ENCODE measurements around the gene NABP2. TPM values are rescaled to one million over a fixed set of nuclear protein-coding genes. Genes with fewer than 3 reads are reported as not detected.
A peak's percentile ranks its signal among the peaks of the same experiment; 100 is the strongest.
"Not testable (repeated sequence)": the region's sequence is repeated elsewhere in the genome, so short reads cannot be mapped to it uniquely, and the experiment has no call there.

Gene NABP2
- total RNA-seq, 1 experiment from 2014 or later, result 49.0 TPM

GRCh38 chr12:56271031-56271430, 46.9 kb downstream of the NABP2 start:
- Histone ChIP-seq H3K9ac (ENCODE audit: extremely low read depth, insufficient read length, low read length) (no peak overlapping the region), H3K27me3 (ENCODE audit: insufficient read depth, low read length) (no peaks in the 10 kb centered on the region), H2BK5ac (ENCODE audit: insufficient read length, low read length) (no peak overlapping the region), H3K14ac (ENCODE audit: insufficient read depth, low read length) (no peak overlapping the region), H4K20me1 (ENCODE audit: control insufficient read depth, insufficient read depth, insufficient read length) (no peaks in the 10 kb centered on the region), H3K56ac (ENCODE audit: insufficient read length, low read depth, low read length) (no peak overlapping the region), H3T11ph (ENCODE audit: low read length) (no peak overlapping the region), H4K5ac (ENCODE audit: insufficient read length, low read depth, low read length) (no peak overlapping the region), H3K23ac (ENCODE audit: insufficient read length, low read depth, low read length) (no peak overlapping the region), H2BK15ac (ENCODE audit: low read depth, low read length) (no peak overlapping the region), H3K9me3 (ENCODE audit: control insufficient read depth, low read depth, low read length) (no peaks in the 10 kb centered on the region), H2BK12ac (ENCODE audit: insufficient read length, low read depth, low read length) (no peak overlapping the region), H2AFZ (ENCODE audit: low read length) (no peak overlapping the region), H3K79me1 (ENCODE audit: insufficient read depth, low read depth, low read length, poor library complexity, severe bottlenecking) (no peaks in the 10 kb centered on the region), H3K4me2 (ENCODE audit: insufficient read depth, insufficient read length, low read length) (no peak overlapping the region), H4K91ac (ENCODE audit: insufficient read length, low read depth, low read length) (no peak overlapping the region), H2BK20ac (ENCODE audit: low read depth, low read length, poor library complexity, severe bottlenecking) (no peak overlapping the region), H3K4me1 (ENCODE audit: insufficient read depth, low read length) (no peaks in the 10 kb centered on the region), H2BK120ac (ENCODE audit: low read depth, low read length, poor library complexity, severe bottlenecking) (no peak overlapping the region), H2AK5ac (ENCODE audit: insufficient read length, low read length) (no peak overlapping the region), H3K18ac (ENCODE audit: insufficient read length, low read depth, low read length) (no peak overlapping the region), H3K23me2 (ENCODE audit: insufficient read length, low read depth, low read length, poor library complexity, severe bottlenecking) (peaks cover 3% of the 10 kb centered on the region), H3K79me2 (ENCODE audit: insufficient read depth, low read length) (no peaks in the 10 kb centered on the region), H4K8ac (replicated peaks; ENCODE audit: insufficient read length, low read depth, low read length) (no peak overlapping the region), H3K27ac (ENCODE audit: insufficient read length, low read depth, low read length) (no peak overlapping the region), H3K4ac (ENCODE audit: low read depth, low read length) (no peak overlapping the region)
- peaks cover 11 to 12% of the 10 kb centered on the region in 2 experiments for H3K4me1 Mint-ChIP-seq
- no peaks in the 10 kb centered on the region for H3K27me3 Mint-ChIP-seq (ENCODE audit: low read depth)
- H3K4me3 Mint-ChIP-seq, result peak overlapping the region in 1 of 2 experiments; percentile 12; a peak in 2 of 5 replicates
- no peak for DNase-seq
- H3K27ac Mint-ChIP-seq, result no peak overlapping the region
- no CpG with 5 or more reads among the region's 1 CpG for WGBS (ENCODE audit: extremely low coverage, insufficient read length, low lambda C conversion rate)
- H3K36me3 Mint-ChIP-seq (ENCODE audit: insufficient read depth in 1 of 3, low read depth in 3 of 3), result peaks cover 35 to 70% (median 55%) of the 10 kb centered on the region in 3 experiments; a peak in 6 of 7 replicates
- H3K9me3 Mint-ChIP-seq, result no peaks in the 10 kb centered on the region; a peak in 1 of 5 replicates
- TF ChIP-seq CTCF (conservative IDR thresholded peaks at IDR 0.05), result peak; percentile 68

GRCh38 chr12:56272468-56272867, 48.3 kb downstream of the NABP2 start:
- not testable (repeated sequence) for H3K4ac ChIP-seq (ENCODE audit: low read depth, low read length); H3K9me3 Mint-ChIP-seq; H3K23me2 ChIP-seq (ENCODE audit: insufficient read length, low read depth, low read length, poor library complexity, severe bottlenecking)

More at GRCh38 chr12:56272468-56272867, 48.3 kb downstream of the NABP2 start:
- H3K27me3 Mint-ChIP-seq (ENCODE audit: low read depth); H3K4me3 Mint-ChIP-seq; H3K4me2 ChIP-seq (ENCODE audit: insufficient read depth, insufficient read length, low read length); H2AK5ac ChIP-seq (ENCODE audit: insufficient read length, low read length); H2BK120ac ChIP-seq (ENCODE audit: low read depth, low read length, poor library complexity, severe bottlenecking); H2BK5ac ChIP-seq (ENCODE audit: insufficient read length, low read length); H3K4me1 ChIP-seq (ENCODE audit: insufficient read depth, low read length); DNase-seq; H4K91ac ChIP-seq (ENCODE audit: insufficient read length, low read depth, low read length); H3T11ph ChIP-seq (ENCODE audit: low read length); H3K79me2 ChIP-seq (ENCODE audit: insufficient read depth, low read length); H3K56ac ChIP-seq (ENCODE audit: insufficient read length, low read depth, low read length); H3K9ac ChIP-seq (ENCODE audit: extremely low read depth, insufficient read length, low read length); H2AFZ ChIP-seq (ENCODE audit: low read length); H3K27ac ChIP-seq (ENCODE audit: insufficient read length, low read depth, low read length); H3K14ac ChIP-seq (ENCODE audit: insufficient read depth, low read length); H3K18ac ChIP-seq (ENCODE audit: insufficient read length, low read depth, low read length); H2BK12ac ChIP-seq (ENCODE audit: insufficient read length, low read depth, low read length); H2BK15ac ChIP-seq (ENCODE audit: low read depth, low read length); H4K8ac ChIP-seq (replicated peaks; ENCODE audit: insufficient read length, low read depth, low read length); H4K5ac ChIP-seq (ENCODE audit: insufficient read length, low read depth, low read length); H4K20me1 ChIP-seq (ENCODE audit: control insufficient read depth, insufficient read depth, insufficient read length); H3K9me3 ChIP-seq (ENCODE audit: control insufficient read depth, low read depth, low read length); H3K4me1 Mint-ChIP-seq; H3K27ac Mint-ChIP-seq; H3K79me1 ChIP-seq (ENCODE audit: insufficient read depth, low read depth, low read length, poor library complexity, severe bottlenecking); H3K23ac ChIP-seq (ENCODE audit: insufficient read length, low read depth, low read length); H2BK20ac ChIP-seq (ENCODE audit: low read depth, low read length, poor library complexity, severe bottlenecking); H3K27me3 ChIP-seq (ENCODE audit: insufficient read depth, low read length): not testable (repeated sequence)
- no CpG with 5 or more reads among the region's 2 CpGs for WGBS (ENCODE audit: extremely low coverage, insufficient read length, low lambda C conversion rate)
- H3K36me3 Mint-ChIP-seq (ENCODE audit: insufficient read depth in 1 of 3, low read depth in 3 of 3), result peaks cover 37 to 78% (median 58%) of the 10 kb centered on the region in 3 experiments; a peak in 6 of 7 replicates
